Neural crest cell (in vitro differentiated cells): ENCODE data around the gene CAPN11. TPM values are rescaled to one million over a fixed set of nuclear protein-coding genes. Genes with fewer than 3 reads are reported as not detected.

ENCODE experiments used
- DNase-seq: peaks from one replicate; pipeline ENCODE4 v3.0.0; 2021; ENCODE audit warnings: low read depth, mixed read lengths, low spot score
- H3K27ac Mint-ChIP-seq: one replicate; pipeline ENCODE4 v1.8.0; 2021; ENCODE audit warnings: mild to moderate bottlenecking, mixed read lengths; ENCODE audit not compliant: unreplicated experiment
- H3K27me3 Mint-ChIP-seq: 2 replicates; pipeline ENCODE4 v1.8.0; 2021; ENCODE audit warnings: low read depth, mild to moderate bottlenecking, mixed read lengths
- H3K36me3 Mint-ChIP-seq: 2 replicates; pipeline ENCODE4 v1.8.0; 2021; ENCODE audit warnings: low read depth, mild to moderate bottlenecking, mixed read lengths
- H3K4me1 Mint-ChIP-seq: 2 replicates; pipeline ENCODE4 v1.8.0; 2021; ENCODE audit warnings: mixed read lengths
- H3K4me3 Mint-ChIP-seq: one replicate; pipeline ENCODE4 v1.8.0; 2021; ENCODE audit warnings: mild to moderate bottlenecking, mixed read lengths
- H3K9me3 Mint-ChIP-seq: 2 replicates; pipeline ENCODE4 v1.8.0; 2021; ENCODE audit warnings: mixed read lengths
- total RNA-seq: library from RNA; stranded (reverse); gene quantifications from 2 replicates; pipeline ENCODE4 v1.2.1, GENCODE V29; 2021
- TF ChIP-seq, protein P1 (sequence below): fragments of 200-600 bp; sonication (generic); conservative IDR thresholded peaks from 2 replicates; pipeline ENCODE4 v1.5.0; 2021; ENCODE audit warnings: antibody characterized with exemption, mild to moderate bottlenecking

CAPN11 gene
- total RNA-seq, 1 donor from 2014 or later = not detected

DNA sequence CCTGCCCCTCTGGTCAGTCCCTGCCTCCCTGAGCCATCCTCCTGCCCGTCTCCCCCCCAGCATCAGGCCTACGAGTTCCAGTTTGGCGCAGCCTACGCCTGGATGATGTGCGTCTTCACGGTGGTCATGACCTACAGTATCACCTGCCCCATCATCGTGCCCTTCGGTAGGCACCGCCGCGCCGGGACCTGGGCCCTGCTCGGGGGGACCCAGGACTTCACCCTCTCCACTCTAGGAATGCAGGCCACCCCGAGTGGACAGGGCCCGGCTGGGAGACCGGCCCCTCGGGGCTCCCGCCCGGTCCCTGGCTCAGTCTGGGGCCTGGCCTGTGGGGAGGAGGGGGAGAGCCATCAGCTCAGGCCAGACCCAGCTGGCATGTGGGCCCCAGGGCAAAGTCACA is 6.1 kb upstream of the CAPN11 start:
- H3K4me1 Mint-ChIP-seq = peaks cover 4% of the 10 kb centered on the region
- TF ChIP-seq, protein P1, sequence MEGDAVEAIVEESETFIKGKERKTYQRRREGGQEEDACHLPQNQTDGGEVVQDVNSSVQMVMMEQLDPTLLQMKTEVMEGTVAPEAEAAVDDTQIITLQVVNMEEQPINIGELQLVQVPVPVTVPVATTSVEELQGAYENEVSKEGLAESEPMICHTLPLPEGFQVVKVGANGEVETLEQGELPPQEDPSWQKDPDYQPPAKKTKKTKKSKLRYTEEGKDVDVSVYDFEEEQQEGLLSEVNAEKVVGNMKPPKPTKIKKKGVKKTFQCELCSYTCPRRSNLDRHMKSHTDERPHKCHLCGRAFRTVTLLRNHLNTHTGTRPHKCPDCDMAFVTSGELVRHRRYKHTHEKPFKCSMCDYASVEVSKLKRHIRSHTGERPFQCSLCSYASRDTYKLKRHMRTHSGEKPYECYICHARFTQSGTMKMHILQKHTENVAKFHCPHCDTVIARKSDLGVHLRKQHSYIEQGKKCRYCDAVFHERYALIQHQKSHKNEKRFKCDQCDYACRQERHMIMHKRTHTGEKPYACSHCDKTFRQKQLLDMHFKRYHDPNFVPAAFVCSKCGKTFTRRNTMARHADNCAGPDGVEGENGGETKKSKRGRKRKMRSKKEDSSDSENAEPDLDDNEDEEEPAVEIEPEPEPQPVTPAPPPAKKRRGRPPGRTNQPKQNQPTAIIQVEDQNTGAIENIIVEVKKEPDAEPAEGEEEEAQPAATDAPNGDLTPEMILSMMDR = no peak
- H3K27ac Mint-ChIP-seq = no peak overlapping the region
- H3K4me3 Mint-ChIP-seq = no peak overlapping the region
- DNase-seq = no peak
- H3K36me3 Mint-ChIP-seq = peaks cover 10% of the 10 kb centered on the region
- no peaks in the 10 kb centered on the region for H3K9me3 Mint-ChIP-seq
- no peaks in the 10 kb centered on the region for H3K27me3 Mint-ChIP-seq

DNA sequence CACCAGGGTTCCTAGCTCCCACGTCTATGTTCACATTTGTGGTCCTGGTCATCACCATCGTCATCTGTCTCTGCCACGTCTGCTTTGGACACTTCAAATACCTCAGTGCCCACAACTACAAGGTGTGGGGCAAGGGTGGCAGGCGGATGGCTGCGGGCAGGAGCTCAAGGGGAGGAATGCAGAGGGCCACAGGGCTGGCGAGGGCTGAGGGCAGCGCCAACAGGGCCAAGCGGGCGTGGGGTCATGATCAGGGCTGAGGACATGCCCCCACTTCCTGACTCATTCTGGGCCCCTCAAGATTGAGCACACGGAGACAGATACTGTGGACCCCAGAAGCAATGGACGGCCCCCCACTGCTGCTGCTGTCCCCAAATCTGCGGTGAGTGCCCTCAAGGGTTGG is 4.6 kb upstream of the CAPN11 start:
- TF ChIP-seq, protein P1 = no peak

DNA sequence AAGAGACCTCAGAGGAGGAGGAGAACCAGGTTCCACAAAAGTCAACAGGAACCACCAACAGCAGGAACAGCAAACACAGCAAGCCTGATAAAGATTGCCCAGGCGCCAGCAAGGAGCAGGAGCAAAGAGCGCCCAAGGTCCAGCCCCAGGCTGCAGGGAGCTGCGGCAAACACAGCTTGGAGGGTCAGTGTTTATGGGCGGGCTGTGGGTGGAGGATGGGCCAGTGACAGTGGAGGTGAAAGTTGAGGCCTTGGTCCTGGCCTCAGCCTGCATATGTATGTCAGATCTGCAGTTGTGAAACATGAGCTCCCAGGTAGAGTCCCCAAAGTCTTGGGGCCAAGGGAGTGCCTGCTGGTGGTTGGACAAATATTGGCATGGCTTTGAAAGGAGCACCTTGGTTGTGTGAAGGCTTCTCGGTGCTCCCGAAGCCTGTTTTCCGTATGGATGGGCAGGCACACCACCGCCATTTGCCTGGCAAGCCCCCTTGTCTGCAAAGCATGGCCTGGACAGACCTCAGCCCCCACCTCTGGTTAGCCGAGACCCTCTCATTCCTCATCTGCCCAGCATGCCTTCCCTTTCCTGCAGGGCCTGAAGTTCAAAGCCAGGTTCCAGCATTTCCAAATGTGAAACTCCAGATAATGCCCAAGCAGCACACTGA is 2.0 kb upstream of the CAPN11 start:
- TF ChIP-seq, protein P1 = no peak
- Mint-ChIP-seq H3K9me3 (no peaks in the 10 kb centered on the region), H3K27me3 (no peaks in the 10 kb centered on the region), H3K36me3 (no peaks in the 10 kb centered on the region), H3K27ac (no peak overlapping the region), H3K4me1 (peaks cover 4% of the 10 kb centered on the region), H3K4me3 (peak overlapping the region; percentile 11)
- no peak for DNase-seq

More for the DNA sequence above, 4.6 kb upstream of the CAPN11 start:
- no peaks in the 10 kb centered on the region for H3K9me3 Mint-ChIP-seq
- no peaks in the 10 kb centered on the region for H3K27me3 Mint-ChIP-seq
- H3K4me3 Mint-ChIP-seq = no peak overlapping the region
- DNase-seq = no peak
- H3K27ac Mint-ChIP-seq = no peak overlapping the region
- H3K4me1 Mint-ChIP-seq = peaks cover 4% of the 10 kb centered on the region
- H3K36me3 Mint-ChIP-seq = peaks cover 6% of the 10 kb centered on the region

DNA sequence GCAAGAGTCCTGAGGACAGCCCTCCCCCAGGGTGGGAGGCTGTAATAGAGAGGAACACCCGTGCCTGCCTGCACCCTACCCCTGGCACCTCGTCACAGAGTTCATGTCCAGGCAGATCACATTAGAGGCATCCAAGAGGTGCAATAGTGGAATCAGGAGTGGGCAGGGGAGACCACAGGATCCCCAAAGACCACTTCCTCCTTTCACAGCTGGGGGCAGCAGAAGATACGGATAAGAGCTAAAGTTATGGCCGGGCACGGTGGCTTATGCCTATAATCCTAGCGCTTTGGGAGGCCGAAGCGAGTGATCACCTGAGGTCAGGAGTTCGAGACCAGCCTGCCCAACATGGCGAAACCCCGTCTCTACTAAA is 1.5 kb upstream of the CAPN11 start:
- TF ChIP-seq, protein P1 = no peak
- DNase-seq = no peak
- Mint-ChIP-seq H3K36me3 (no peaks in the 10 kb centered on the region), H3K9me3 (no peaks in the 10 kb centered on the region), H3K27ac (no peak overlapping the region), H3K4me1 (peaks cover 4% of the 10 kb centered on the region), H3K4me3 (peak overlapping the region; percentile 11), H3K27me3 (no peaks in the 10 kb centered on the region)

DNA sequence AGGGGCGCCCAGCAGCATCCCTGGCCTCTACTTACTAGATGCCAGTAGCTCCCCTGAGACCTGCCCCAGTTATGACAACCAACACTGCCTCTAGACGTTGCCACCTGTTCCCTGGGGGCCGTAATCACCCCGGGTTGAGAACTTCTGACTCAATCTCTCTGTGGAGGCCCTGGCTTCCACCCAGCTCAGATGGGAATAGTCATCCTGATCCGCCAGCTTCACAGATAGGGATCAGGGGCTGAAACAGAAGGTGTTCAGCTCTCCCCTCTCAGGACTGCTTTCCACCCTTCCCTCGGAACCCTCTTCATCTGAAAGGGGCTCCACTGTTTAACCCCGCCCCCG is 3.3 kb downstream of the CAPN11 start:
- H3K4me1 Mint-ChIP-seq = peaks cover 19% of the 10 kb centered on the region
- H3K27ac Mint-ChIP-seq = no peak overlapping the region
- H3K36me3 Mint-ChIP-seq = no peaks in the 10 kb centered on the region
- H3K9me3 Mint-ChIP-seq = no peaks in the 10 kb centered on the region
- peaks cover 9% of the 10 kb centered on the region for H3K27me3 Mint-ChIP-seq
- TF ChIP-seq, protein P1 = no peak
- DNase-seq = no peak
- H3K4me3 Mint-ChIP-seq = no peak overlapping the region
